ENCODE data around the gene NANS. TPM values are rescaled to one million over a fixed set of nuclear protein-coding genes. Genes with fewer than 3 reads are reported as not detected.

The NANS gene
- total and polyA plus RNA-seq, 10 of the 15 experiments (the other 5 are each of a cell fraction or from before 2014, with no cell fraction given) = 21.0 to 126 (median 52.3) TPM

GRCh38 chr9:98071737-98072136, 15.2 kb downstream of the NANS start:
- ChIA-PET POLR2A (interaction anchor here (1.2 kb wide), 1 partner anchor 139 kb away, joined by 3 read pairs; no protein-coding TSS in a partner anchor), SMC1A (ENCODE audit: uncharacterized antibody, unreplicated experiment) (interaction anchor here (1.1 to 4.1 kb wide), 3 partner anchors 26 to 192 kb away, joined by 3 to 14 read pairs (median 7); no protein-coding TSS in a partner anchor), RAD21 (ENCODE audit: unreplicated experiment) (interaction anchor here (0.6 to 1.1 kb wide), 2 partner anchors 125 to 131 kb away, joined by 3 to 4 read pairs; no protein-coding TSS in a partner anchor), CTCF (interaction anchor here (0.7 to 4.1 kb wide), 7 partner anchors 8 to 184 kb away, joined by 3 to 17 read pairs (median 3); partner anchors contain the start of gene TBC1D2)
- no peaks in the 10 kb centered on the region for H4K20me1 ChIP-seq (ENCODE audit: control insufficient read depth, insufficient read depth)
- no peak overlapping the region for H3K27ac ChIP-seq (ENCODE audit: control insufficient read depth, insufficient read depth)
- no peaks in the 10 kb centered on the region for H3K27me3 ChIP-seq (replicated peaks in 1 of 2; ENCODE audit: control insufficient read depth in 2 of 2, insufficient read depth in 2 of 2, low read length in 1 of 2)
- 89% methylated on average over 9 of the region's 9 CpGs for WGBS (ENCODE audit: insufficient coverage, insufficient replicate concordance, low lambda C conversion rate, missing lambda C conversion rate)
- no peaks in the 10 kb centered on the region for H3K9me3 ChIP-seq (replicated peaks; ENCODE audit: control insufficient read depth, insufficient read depth, low read length)
- ATAC-seq (no peak), FAIRE-seq (no peak), DNase-seq (ENCODE audit: low read depth, low spot score) (no peak)
- H3K36me3 ChIP-seq (ENCODE audit: control insufficient read depth in 2 of 2, insufficient read depth in 2 of 2, low read length in 1 of 2) = peaks cover 2 to 20% of the 10 kb centered on the region in 2 experiments; a peak in 3 of 4 replicates
- no peak overlapping the region for H2AFZ ChIP-seq (ENCODE audit: control insufficient read depth, low read depth, low read length)
- no peak overlapping the region for H3K4me2 ChIP-seq (ENCODE audit: control insufficient read depth, insufficient read depth)
- intact Hi-C loops (cut with micrococcal nuclease; ENCODE audit: unreplicated experiment) (no loop called here), in situ Hi-C loops (cut with MboI) (loop anchor here (5.0 to 25.0 kb wide), 2 partner anchors 191 to 716 kb away; partner anchors contain the start of gene ANKS6)
- H3K79me2 ChIP-seq (ENCODE audit: control insufficient read depth, insufficient read depth, low read length) = peaks cover 9% of the 10 kb centered on the region
- no TSS peak for BruUV-seq (replicated peaks)
- no peak for TF ChIP-seq NFXL1 (IDR thresholded peaks at IDR 0.05; ENCODE audit: borderline replicate concordance)
- TF ChIP-seq PAX8 (IDR thresholded peaks at IDR 0.05) = no peak
- no peak for TF ChIP-seq TCF3 (IDR thresholded peaks at IDR 0.05; ENCODE audit: borderline replicate concordance, insufficient read depth, low read depth, low read length)
- TF ChIP-seq ZBED1 (IDR thresholded peaks at IDR 0.05; ENCODE audit: borderline replicate concordance) = no peak
- TF ChIP-seq ZBTB4 (CRISPR knock-in tag; IDR thresholded peaks at IDR 0.05) = no peak
- no peak for TF ChIP-seq SPI1 (IDR thresholded peaks at IDR 0.05; ENCODE audit: borderline replicate concordance, insufficient read depth, low read depth, low read length)
- TF ChIP-seq PRDM15 (CRISPR knock-in tag; IDR thresholded peaks at IDR 0.05) = no peak
- no peak for TF ChIP-seq MXI1 (IDR thresholded peaks at IDR 0.05; ENCODE audit: low read depth, low read length)
- TF ChIP-seq JUND (IDR thresholded peaks at IDR 0.05; ENCODE audit: low read depth, low read length) = no peak
- no peak for TF ChIP-seq PBX3 (IDR thresholded peaks at IDR 0.05; ENCODE audit: insufficient replicate concordance, low read depth, low read length)
- no peak for TF ChIP-seq E4F1 (IDR thresholded peaks at IDR 0.05; ENCODE audit: borderline replicate concordance, partially characterized antibody)
- no peak for TF ChIP-seq KAT2A (conservative IDR thresholded peaks at IDR 0.05; ENCODE audit: control insufficient read depth, low read depth, low read length)
- H3K9ac ChIP-seq (ENCODE audit: control insufficient read depth, insufficient read depth, low read length) = no peak overlapping the region
- H3K4me1 ChIP-seq (ENCODE audit: control insufficient read depth, insufficient read depth, low read length) = 0 out of 2 replicates have a peak, but pooled peaks cover 3% of the 10 kb centered on the region
- no peak overlapping the region for H3K4me3 ChIP-seq

Measured in GM12878 (cell line).